HG03280 (cell line): ENCODE data around the gene VPS18.

Source experiments
- ATAC-seq: cut with Tn5 transposase; IDR thresholded peaks from one replicate; pipeline ENCODE4 v1.9.1; 2021; ENCODE audit warnings: mild to moderate bottlenecking, moderate library complexity; ENCODE audit not compliant: unreplicated experiment

Gene VPS18

DNA sequence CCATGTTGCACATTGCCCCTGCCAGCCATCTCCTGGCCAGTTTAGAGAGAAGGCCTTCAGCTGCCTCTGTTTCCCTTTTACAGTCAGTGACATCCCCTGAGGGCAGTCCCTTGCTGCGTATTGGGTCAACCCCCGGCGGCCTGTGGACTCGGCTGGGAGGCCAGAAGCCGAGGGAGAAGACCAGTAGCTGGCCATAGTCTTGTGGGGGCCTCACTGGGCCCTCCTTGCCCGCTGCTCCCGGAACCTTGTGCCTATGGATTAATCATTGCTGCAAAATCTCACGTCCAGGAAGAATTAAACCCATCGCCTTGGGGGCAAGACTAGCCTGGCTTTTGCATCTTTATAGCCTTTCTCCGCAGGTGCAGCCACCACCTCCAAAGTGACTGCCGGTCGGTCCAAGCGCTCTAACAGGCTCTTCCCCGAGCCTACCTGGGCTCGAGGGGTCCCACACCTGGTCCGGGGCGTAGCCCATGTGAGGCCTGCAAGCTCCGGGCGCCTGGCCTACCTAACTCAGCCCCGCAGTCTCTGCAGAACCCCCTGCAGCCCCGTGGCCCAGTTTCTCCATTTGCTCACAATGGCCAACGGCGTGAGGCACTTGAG is 58.2 kb downstream of the VPS18 start:
- ATAC-seq = peak; percentile 1

DNA sequence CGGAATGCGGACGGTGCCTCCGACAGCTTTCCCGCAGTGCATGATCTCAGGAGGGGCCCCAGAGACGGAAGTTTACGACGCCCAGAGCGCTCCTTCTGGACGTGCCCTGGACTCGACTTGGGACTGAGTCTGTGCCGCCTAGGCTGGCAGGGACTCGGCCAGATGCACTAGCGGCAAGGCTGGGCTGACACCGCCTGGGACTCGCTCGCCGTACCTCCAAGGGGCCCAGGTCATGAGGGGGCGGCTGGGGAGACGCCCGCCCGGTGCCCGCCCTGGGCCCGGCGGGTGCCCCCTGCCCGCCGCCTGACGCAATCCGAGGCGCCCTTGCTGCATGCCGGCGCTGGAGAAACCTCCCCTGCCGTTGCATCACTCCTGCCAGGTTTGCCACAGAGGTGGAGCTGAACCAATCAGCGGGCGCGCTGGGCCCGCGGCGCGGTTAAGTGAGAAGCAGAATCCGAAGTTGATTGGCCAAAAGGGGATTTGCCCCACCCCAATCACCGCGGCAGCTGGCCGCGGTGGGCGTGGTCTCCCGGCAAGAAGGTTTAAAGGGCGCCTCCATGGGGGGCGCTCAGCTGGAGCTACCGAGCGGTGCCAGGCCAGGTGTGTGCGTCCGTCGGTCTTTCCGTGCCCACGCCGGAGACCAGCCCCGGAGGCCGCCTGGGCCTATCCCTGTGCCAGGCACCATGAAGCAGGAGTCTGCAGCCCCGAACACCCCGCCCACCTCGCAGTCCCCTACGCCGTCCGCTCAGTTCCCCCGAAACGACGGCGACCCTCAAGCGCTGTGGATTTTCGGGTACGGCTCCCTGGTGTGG is 58.9 kb downstream of the VPS18 start, which contains the start of gene CHAC1:
CHAC1 (plus strand) TSS at position 571 of the 812 bp plus-strand sequence; CDS start at position 684, 113 bp downstream.
- peak; percentile 90 for ATAC-seq
